Measurements from ENCODE around the gene OSBP2. TPM values are rescaled to one million over a fixed set of nuclear protein-coding genes. Genes with fewer than 3 reads are reported as not detected.

OSBP2 gene
- total RNA-seq, 1 donor from 2014 or later, result 11.1 TPM

- ATAC-seq (no peak), DNase-seq (ENCODE audit: missing footprints) (no peak)
- intact Hi-C loops (cut with DNase I), result no loop called here
Measured at GRCh38 chr22:30868663-30869385, 174.2 kb downstream of the OSBP2 start.

DNA sequence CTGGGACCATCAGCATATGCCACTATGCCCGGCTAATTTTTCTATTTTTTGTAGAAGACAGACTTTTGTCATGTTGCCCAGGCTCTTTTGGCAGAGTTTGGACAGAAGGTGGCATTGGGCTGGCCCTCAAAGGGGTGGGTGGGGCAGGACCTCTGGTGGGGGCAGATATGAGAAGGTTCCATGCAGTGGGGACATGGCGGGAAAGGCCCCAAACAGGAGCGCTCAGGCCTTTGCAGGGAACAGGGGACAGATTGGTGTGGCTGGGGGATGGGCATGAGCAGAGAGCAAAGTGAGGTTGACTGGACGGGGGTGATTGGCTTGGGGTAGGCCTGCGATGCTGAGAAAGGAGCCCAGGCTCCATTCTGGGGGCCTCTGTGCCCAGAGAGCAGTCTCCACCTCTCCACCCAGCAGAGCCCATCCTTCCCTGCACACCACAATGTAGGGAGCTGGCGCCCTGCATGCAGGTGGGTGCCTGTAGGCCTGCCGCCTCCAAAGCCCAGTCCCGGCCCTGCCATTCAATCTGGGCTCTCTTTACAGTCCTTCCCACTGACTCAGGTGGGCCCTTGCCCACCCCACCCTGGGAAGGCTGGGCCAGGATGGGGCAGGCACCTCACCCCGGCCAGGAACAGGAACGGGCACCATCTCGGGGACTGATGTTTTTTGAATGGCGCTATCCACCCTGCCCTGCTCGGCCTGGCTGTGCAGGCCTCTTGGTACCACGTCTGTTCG lies 175.2 kb downstream of the OSBP2 start:
- DNase-seq (ENCODE audit: missing footprints) (no peak), ATAC-seq (no peak)
- intact Hi-C loops (cut with DNase I), result no loop called here

DNA sequence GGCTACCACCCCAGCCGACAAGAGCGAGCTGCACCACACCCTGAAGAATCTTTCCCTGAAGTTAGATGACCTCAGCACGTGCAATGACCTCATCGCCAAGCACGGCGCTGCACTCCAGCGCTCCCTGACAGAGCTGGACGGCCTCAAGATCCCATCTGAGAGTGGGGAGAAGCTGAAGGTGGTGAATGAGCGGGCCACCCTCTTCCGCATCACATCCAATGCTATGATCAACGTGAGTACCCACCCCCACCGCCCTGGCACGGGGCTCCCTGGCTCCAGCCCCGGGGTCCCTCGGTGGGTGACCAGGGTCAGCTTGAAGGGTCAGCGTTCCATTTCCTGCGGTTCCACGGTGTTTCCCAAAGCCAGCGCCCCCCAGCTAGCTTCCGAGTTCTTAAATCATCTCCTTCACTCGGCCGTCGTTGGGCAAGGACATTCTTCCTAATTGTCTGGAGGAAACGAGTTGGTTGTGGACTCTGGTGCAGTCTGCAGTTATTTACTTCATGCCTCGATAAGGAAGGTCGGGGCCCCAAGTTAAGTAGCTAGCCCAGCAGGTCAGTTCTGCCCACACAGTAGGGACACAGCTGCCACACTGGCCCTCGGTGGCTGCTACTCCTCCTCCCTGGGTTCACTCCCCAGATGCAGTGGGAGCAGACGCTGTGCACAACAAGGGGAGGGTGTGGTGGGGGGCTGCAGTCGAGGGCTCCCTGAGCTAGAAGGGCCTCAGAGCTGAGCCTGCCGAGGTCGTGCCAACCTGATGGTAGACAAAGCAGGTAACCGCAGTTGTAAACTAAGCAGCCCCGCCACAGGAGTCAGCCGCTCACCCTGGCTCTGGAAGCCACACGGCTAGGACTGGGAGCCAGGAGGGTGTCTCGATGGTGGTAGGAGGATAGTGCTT lies 176.0 kb downstream of the OSBP2 start:
- DNase-seq (ENCODE audit: missing footprints) (no peak), ATAC-seq (no peak)
- intact Hi-C loops (cut with DNase I), result no loop called here

GRCh38 chr22:30871391-30872284 lies 177.0 kb downstream of the OSBP2 start:
- DNase-seq (ENCODE audit: missing footprints) (no peak), ATAC-seq (no peak)
- intact Hi-C loops (cut with DNase I), result no loop called here

DNA sequence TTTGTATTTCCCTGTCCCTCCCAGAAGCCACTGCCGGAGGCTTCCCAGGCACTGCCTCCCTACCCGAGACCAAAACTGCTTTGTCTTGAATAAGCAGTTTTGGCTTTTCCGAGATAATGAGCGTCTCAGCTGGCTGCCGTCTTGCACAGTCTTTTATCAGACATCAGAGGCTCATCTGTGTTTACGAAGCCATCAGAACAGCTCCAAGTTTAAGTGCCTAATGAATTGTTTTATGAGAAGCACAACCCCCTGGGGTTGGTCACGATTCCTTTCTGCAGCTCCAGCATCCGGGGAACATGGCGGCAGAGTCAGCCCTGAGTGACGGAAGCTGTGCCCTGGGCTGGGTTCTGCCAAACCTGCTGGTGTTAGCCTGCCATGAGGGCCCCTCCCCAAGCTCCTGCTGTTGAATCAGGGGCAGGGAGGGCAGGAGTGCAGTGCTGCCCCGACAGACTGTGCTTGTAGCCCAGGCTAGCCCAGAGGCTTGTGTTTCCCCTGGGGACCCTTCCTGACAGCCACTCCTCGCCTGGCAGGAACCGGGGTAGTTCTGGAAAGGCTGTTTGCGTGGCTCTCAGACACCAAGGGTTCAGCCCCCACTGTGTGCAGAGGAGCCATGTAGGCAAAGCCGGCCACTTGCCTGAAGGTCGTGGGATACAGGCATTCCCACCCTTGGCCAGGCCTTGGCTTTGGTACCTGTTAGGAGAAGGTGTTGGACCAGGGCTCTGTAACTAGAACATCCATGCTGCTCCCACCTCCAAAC lies 177.8 kb downstream of the OSBP2 start:
- no peak for DNase-seq (ENCODE audit: missing footprints)
- ATAC-seq, result no peak
- intact Hi-C loops (cut with DNase I), result no loop called here

DNA sequence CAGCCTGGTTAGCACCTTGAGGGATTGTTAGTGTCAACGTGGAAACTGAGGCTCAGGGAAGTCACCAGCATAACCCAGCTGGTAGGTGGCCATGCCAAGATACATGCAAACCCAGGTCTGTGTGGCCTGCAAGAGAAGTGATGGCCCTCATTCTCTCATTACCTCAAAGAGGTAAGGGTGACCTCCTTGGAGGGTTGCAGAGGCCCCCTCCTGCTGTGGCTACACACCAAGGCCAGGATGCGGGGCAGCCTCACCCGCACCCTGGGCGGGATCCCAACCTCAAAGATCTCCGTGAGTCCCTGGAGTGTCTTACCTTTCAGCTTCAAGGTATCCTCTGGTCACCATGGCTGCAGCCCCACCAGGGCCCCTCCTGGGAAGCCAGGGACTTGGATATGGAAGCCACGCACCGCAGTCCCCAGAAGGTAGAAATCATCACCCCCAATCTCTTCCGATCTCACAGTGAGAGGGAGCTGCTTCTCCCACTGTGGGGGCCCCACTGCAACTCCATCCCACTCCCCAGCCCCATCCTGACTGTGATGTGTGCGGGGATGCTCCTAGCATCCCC lies 178.5 kb downstream of the OSBP2 start:
- no peak for DNase-seq (ENCODE audit: missing footprints)
- no peak for ATAC-seq
- intact Hi-C loops (cut with DNase I), result no loop called here

DNA sequence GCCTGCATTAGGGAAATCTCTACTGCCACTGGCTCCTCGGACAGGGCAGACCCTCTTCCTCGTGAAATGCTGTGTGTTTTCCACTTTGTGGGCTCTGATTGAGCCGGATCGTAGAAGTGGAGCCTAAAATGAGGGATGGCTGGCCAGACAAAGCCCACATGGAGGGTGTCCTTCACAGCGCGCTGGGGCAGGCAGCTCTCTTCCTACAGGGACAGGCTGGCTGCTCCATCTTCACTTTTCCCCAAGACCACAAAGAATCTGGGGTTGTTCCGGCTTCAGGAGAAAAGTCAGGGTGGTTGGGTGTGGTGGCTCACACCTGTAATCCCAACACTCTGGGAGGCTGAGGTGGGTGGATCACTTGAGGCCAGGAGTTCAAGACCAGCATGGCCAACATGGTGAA lies 179.0 kb downstream of the OSBP2 start:
- ATAC-seq (no peak), DNase-seq (ENCODE audit: missing footprints) (no peak)
- intact Hi-C loops (cut with DNase I), result no loop called here

- DNase-seq (ENCODE audit: missing footprints) (no peak), ATAC-seq (no peak)
- intact Hi-C loops (cut with DNase I), result loop anchor here (5.0 kb wide), 1 partner anchor 72 kb away; no protein-coding TSS in a partner anchor
Measured at GRCh38 chr22:30874431-30875370, 180.0 kb downstream of the OSBP2 start.

- DNase-seq (ENCODE audit: missing footprints) (peak; percentile 81), ATAC-seq (peak; percentile 85)
- intact Hi-C loops (cut with DNase I), result loop anchor here (5.0 kb wide), 1 partner anchor 73 kb away; no protein-coding TSS in a partner anchor
Measured at GRCh38 chr22:30875481-30876215, 181.0 kb downstream of the OSBP2 start.

GRCh38 chr22:30876221-30876751 lies 181.6 kb downstream of the OSBP2 start:
- intact Hi-C loops (cut with DNase I), result loop anchor here (5.0 kb wide), 1 partner anchor 74 kb away; no protein-coding TSS in a partner anchor
- ATAC-seq, result no peak
- DNase-seq (ENCODE audit: missing footprints), result no peak

- ATAC-seq (peak; percentile 62), DNase-seq (ENCODE audit: missing footprints) (no peak)
- intact Hi-C loops (cut with DNase I), result loop anchor here (5.0 kb wide), 1 partner anchor 75 kb away; no protein-coding TSS in a partner anchor
Measured at GRCh38 chr22:30876915-30877553, 182.4 kb downstream of the OSBP2 start.

DNA sequence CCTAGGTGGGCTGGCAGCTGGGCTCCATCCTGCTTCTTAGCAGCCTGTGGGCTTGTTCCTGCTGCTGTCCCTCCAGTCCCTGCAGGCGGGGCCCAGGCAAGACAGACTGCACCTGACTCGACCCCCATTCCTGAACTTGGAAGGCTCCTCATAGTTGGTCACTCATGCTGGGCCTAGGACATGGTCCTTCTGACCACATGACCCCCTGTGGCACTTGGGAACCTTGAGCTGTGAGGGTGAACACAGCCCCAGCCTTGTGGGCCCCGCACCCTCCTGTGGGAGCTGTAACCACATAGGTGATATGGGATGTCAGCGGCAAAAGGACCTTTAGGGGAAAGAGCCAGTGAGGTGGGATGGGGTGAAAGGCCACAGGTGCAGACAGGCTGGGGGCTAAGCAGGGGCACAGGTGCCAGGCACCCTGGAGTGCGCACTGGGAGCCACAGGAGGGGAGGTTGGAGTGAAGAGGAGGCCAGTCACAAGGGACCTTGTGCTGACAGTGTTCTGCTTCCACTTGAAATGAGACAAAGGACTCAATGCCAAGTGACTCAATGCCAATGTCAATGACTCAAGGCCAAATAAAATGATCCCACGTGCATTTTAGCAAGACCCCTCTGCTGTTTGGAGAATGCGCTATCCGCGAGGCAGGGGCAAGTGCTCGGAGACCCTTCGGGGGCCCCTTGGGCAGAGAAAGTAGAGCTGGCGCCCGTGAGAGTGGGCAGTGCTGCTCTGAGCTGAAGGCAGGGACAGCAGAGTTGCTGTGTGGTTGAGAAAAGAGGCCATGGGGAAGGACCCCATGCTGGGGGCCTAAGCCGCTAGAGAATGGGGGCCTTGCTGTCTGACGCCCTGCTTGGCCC lies 183.2 kb downstream of the OSBP2 start:
- DNase-seq (ENCODE audit: missing footprints) (no peak), ATAC-seq (no peak)
- intact Hi-C loops (cut with DNase I), result loop anchor here (5.0 kb wide), 1 partner anchor 76 kb away; no protein-coding TSS in a partner anchor

DNA sequence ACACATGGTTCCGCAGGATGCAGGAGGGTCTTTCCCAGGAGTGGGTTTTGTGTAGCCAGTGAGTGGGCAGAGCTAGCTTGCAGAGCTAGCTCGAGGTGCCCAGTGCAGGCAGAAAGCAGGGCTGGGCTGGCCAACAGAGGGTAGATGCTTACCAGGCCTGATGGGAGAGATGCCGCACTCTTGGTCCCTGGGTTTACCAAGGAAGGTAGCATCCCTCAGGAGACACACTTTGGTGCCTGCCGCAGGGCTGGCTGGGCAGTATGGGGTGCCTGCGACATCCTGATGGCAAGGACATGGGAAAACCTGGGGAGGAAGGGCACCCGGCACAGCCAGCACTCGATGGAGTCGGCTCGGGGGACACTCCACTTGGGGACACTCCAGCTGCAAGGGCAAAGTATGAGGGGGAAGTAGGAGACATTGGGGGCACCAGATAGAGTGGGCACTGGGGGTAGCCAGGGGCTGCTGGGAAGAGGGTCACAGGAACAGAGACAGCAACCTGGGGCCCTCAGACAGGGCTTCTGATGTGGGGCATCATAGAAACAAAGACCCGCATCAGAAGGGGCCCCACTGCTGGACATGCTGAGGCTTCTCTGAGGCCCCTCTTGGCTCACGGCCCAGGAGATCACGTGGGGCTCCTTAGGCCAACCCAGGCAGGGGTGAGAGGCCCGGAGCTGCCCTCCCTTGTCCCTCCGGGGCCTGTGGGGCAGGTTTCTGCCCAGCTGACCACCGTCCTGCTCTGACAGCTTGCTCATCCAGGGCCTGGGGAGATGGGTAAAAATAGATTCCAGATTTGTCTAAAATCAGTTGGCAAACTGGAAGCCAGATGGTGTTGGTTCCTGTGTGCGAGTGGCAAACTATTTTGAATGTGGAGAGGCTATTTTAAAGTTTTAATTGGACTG lies 184.1 kb downstream of the OSBP2 start:
- ATAC-seq (no peak), DNase-seq (ENCODE audit: missing footprints) (peak; percentile 56)
- intact Hi-C loops (cut with DNase I), result loop anchor here (5.0 kb wide), 1 partner anchor 76 kb away; no protein-coding TSS in a partner anchor
